ENCODE results near the gene PPP1R9A.

Gene PPP1R9A

GRCh38 chr7:95264363-95264891 is 357.0 kb downstream of the PPP1R9A start:
- no peak for DNase-seq (ENCODE audit: low spot score)

DNA sequence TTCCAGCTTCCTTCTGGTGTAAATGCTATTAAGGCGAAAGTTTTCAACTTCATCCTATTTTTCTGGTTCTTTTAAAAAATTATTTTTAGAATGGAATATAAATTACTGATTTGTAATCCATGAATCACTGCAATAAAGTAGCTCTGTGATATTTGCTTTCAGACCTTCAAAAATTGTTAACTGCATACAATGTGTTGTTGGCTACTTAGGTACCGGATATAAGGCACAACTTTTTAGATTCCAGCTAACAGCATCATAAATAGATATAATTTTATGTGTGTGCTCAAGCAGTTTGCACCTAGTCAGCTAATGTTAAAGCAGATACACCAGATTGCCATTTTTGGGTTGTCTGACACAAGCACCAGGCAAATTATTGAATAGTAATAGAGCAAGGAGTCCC is 358.2 kb downstream of the PPP1R9A start:
- DNase-seq (ENCODE audit: low spot score): no peak

- DNase-seq (ENCODE audit: low spot score): no peak
Observed at GRCh38 chr7:95267754-95268153, 360.4 kb downstream of the PPP1R9A start.

DNA sequence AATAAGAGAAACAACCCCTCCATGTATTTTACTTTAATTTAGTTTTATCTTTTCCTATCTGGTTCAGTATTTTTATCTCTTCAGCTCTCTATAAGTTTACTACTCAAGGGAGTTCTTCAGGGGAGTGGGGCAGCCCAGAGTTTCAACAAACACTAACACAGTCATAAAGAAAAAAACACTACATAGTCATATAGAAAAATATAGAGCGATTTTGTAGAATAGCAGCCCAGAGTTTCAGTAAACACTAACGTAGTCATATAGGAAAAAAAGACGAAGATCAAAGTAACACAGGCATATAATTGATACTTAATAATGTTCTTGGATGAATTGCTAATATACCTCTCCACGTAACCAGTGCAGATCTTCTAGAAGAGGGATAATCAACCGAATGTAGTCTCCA is 362.2 kb downstream of the PPP1R9A start:
- no peak for DNase-seq (ENCODE audit: low spot score)

DNA sequence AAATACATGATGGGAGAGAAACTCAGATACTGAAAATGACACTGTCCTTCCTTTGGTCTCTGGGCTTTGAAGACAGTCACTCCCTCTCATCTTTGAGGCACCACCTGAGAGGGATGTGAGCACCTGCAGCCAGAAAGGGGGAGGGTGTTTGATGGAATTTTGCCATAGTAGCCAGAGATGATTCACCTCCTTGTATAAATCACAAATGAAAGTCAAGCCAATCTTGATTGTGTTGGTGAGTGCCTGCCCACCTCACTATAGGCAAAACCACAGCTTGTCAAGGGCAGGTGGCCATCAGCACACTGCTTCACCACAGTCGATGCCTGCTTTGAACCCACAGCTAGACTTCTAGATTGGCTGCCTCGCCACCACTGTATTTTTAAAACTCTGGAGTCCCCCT is 368.7 kb downstream of the PPP1R9A start:
- no peak for DNase-seq (ENCODE audit: low spot score)

DNA sequence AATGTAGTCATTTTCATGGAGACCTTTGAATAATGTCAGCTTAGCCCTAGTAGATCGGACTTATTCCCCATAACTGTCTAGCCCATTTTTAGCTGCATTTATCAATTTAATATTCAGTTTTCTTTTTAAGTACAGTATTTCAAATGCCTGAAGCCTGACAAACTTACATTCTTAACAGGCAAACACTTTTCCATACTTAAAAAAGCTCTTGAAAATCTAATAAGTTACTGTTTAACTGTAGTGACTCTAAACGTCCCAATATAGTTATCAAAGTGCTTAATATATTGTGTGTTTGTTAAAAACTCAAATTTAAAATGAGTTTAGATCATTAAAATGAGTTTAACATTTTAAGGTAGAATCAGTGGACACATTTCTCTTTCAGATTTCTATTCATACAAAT is 372.0 kb downstream of the PPP1R9A start:
- no peak for DNase-seq (ENCODE audit: low spot score)

GRCh38 chr7:95286096-95286495 is 378.7 kb downstream of the PPP1R9A start:
- DNase-seq (ENCODE audit: low spot score): no peak

DNA sequence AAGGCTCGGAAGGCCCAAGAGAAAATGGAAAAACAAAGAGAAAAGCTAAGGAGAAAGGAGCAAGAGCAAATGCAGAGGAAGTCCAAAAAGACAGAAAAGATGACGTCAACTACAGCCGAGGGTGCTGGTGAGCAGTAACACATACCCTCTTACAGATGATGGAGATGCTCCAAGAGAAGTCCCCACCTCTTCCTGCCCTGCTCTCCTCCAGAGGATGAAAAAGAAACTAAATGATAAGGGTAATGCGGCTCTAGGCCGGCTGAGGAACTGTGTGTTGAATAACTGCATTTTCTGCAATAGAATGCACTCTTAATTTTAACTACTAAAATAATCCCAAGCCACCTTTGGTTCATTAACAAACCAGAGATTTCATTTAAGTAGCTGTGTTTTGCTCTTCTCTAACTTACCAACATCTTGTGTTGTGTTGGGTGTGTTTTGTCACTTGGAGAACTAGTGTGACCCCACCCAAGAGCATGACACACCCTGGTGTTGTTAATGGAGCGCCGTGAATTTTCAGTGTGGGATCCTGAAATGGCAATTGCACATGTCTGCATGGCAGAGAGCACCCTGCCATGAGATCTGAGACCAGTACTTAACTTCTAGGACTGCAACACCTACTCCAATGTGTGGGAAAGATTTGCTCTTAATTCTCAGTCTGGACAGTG is 382.9 kb downstream of the PPP1R9A start:
- no peak for DNase-seq (ENCODE audit: low spot score)

GRCh38 chr7:95295397-95295796 is 388.0 kb downstream of the PPP1R9A start:
- DNase-seq (ENCODE audit: low spot score): no peak

DNA sequence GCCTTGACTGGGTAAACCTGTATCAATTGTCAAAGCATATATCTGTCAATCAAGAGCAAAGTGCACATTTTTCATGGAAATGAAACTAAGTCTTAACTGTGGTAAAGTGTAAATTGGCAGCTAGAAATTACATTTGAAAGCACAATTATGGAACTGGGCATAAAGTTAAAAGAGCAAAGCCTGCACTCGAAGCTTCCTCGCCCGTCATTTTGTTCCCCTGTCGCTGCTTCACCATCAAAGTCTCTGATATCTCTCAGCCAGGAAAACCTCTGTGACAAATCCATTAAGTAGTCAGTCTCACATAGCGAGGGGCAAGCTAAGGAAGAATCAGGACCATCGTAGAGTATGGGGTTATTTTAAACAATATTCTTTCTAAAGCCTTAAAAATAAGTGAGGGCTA is 389.1 kb downstream of the PPP1R9A start:
- no peak for DNase-seq (ENCODE audit: low spot score)

DNA sequence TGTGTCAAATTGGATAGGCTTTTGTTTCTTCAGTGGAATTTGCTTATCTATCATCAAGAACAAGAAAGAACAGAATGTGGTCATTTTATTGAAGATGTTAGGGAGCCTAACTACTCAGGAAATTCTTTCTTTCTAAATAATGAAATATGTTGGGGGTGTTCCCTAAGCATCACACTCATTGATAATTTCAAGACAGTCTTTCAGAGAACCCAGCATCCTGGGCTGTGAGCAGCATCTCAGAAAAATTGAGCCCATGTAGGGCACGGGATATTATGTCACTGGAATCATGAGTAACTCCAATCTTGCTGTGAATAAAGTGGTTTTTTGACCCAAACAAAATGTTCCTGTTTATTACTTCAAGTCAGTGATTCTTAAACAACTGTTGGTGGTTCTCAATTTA is 389.6 kb downstream of the PPP1R9A start:
- DNase-seq (ENCODE audit: low spot score): no peak

GRCh38 chr7:95298091-95298490 is 390.7 kb downstream of the PPP1R9A start:
- no peak for DNase-seq (ENCODE audit: low spot score)

GRCh38 chr7:95303013-95303905 is 395.9 kb downstream of the PPP1R9A start:
- no peak for DNase-seq (ENCODE audit: low spot score)

GRCh38 chr7:95304990-95305389 is 397.6 kb downstream of the PPP1R9A start:
- DNase-seq (ENCODE audit: low spot score): no peak

- no peak for DNase-seq (ENCODE audit: low spot score)
Observed at GRCh38 chr7:95309951-95310350, 402.6 kb downstream of the PPP1R9A start.

DNA sequence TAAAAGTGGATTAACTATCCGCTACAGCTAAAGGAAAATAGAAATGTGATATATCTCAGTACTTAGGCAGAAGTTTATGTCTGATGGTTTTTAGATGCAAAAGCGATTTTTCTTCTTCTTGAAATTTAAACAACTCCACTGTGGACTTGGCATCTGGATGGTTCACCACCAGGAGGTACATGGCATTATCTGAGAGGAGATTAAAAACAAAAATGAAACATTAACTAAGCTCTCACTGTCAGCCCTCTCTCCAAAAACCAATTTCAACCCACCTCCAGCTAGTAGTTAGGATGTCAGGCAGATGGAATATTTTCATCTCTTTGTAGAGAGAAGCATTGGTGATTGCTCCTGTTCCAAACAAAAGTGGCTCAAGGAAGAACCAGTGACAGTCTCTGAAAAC is 404.0 kb downstream of the PPP1R9A start:
- DNase-seq (ENCODE audit: low spot score): no peak

DNA sequence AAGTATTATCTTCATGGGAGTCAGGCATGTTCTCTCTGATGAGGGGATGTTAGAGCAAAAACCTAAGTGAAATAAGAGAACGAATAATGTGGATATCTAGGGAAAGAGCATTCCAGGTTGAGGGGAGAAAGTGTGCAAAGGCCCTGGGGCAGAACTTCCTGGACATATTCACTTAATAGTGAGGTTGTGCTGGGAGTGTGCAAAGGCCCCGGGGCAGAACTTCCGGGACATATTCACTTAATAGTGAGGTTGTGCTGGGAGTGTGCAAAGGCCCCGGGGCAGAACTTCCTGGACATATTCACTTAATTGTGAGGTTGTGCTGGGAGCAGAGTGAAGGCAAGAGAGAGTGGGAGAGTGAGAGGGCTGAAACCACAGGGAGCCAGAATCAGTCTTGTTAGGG is 405.2 kb downstream of the PPP1R9A start:
- no peak for DNase-seq (ENCODE audit: low spot score)

DNA sequence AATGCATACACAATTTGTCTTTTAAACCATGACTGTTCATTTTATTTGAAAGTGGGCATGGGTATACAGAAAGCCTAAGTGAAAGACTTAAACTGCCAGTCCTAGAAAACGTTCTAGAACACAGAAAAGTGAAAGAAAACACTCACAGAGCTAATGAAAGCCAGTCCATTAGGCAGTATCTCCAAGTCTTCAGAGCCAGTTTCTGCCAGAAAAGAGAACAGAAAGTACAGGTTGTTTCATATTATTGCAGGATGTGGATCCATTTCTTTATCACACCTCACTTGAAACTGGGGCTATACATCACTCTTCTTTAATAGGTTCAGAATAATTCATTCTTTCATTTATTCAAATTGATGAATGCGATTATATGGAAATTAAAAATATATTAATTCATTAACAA is 409.2 kb downstream of the PPP1R9A start:
- no peak for DNase-seq (ENCODE audit: low spot score)

DNA sequence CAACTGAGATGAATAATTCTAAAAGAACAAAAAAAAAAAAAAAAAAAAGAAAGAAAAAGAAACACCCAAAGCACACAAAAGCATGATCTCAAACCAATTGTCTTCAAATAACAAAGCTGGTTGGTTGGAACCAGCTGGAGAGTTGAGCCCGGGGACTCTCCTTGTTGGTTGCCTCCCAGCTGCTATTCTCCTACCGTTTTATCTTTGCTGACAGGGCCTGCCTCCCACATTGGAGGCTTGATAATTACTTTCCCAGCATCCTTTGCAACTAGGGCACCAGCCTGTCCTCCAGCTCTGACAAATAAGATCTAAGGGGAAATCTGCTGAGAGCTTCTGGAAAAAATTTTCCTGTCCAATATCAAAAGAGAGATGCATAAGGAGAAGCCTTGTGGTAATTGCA is 410.2 kb downstream of the PPP1R9A start:
- no peak for DNase-seq (ENCODE audit: low spot score)

DNA sequence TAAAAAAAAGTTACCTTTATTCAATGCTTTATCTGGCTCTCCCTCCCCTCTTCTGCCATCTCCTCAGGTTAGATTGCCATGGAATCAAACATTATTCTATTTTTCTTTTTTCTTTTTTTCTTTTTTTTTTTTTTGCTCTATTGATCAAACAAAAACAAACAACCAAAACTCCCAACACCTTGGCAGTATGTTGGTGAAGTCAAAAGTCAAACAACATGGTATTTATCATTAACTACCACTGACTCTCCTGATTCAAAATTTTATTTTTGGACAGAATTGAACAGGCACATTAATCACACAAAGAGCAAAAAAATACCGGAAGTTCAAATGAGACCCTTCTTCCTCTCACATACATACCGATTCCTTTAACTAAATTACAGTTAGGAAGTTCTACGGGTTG is 410.6 kb downstream of the PPP1R9A start:
- DNase-seq (ENCODE audit: low spot score): no peak

- no peak for DNase-seq (ENCODE audit: low spot score)
Observed at GRCh38 chr7:95318501-95319100, 411.2 kb downstream of the PPP1R9A start.

- no peak for DNase-seq (ENCODE audit: low spot score)
Observed at GRCh38 chr7:95319570-95319969, 412.2 kb downstream of the PPP1R9A start.

- no peak for DNase-seq (ENCODE audit: low spot score)
Observed at GRCh38 chr7:95320651-95321050, 413.3 kb downstream of the PPP1R9A start.
